CD4-positive, alpha-beta T cell treated with Interleukin-1 beta for 1 hour (primary cell): ENCODE data around the gene GOLGA6D.
"Not testable (repeated sequence)": the region's sequence is repeated elsewhere in the genome, so short reads cannot be mapped to it uniquely, and the experiment has no call there.

Experiments
- DNase-seq, 2 donors: peaks; one replicate each; pipeline ENCODE4 v3.0.0-alpha.2; 2020 to 2022

GOLGA6D gene, protein sequence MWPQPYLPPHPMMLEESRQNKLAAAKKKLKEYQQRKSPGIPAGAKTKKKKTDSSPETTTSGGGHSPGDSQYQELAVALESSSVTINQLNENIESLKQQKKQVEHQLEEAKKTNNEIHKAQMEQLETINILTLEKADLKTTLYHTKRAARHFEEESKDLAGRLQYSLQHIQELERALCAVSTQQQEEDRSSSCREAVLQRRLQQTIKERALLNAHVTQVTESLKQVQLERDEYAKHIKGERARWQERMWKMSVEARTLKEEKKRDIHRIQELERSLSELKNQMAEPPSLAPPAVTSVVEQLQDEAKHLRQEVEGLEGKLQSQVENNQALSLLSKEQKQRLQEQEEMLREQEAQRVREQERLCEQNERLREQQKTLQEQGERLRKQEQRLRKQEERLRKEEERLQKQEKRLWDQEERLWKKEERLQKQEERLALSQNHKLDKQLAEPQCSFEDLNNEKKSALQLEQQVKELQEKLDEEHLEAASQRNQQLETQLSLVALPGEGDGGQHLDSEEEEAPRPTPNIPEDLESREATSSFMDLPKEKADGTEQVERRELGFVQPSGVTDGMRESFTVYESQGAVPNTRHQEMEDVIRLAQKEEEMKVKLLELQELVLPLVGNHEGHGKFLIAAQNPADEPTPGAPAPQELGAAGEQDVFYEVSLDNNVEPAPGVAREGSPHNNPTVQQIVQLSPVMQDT

DNA sequence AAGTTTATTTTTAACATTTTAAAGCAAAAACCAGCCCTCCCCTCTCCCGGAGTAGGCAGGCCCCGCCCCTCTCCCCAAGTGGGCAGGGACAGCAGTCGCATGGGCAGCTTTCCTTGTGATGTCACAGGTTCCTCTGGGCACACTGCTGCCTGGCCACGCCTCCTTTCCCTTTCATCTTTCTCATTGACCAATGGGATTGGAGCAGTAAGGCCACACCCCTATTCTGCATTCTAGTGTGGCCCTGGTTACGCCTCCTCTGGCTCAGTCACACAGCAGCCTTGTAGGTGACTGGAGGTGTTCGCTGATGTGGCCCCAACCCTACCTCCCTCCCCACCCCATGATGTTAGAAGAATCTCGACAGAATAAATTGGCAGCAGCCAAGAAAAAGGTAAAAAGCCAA, at the start of gene GOLGA6D:
Gene GOLGA6D (plus strand): TSS at position 264 of the 400 bp plus-strand sequence. CDS start 41 bp downstream, at position 305.
- not testable (repeated sequence) for DNase-seq

DNA sequence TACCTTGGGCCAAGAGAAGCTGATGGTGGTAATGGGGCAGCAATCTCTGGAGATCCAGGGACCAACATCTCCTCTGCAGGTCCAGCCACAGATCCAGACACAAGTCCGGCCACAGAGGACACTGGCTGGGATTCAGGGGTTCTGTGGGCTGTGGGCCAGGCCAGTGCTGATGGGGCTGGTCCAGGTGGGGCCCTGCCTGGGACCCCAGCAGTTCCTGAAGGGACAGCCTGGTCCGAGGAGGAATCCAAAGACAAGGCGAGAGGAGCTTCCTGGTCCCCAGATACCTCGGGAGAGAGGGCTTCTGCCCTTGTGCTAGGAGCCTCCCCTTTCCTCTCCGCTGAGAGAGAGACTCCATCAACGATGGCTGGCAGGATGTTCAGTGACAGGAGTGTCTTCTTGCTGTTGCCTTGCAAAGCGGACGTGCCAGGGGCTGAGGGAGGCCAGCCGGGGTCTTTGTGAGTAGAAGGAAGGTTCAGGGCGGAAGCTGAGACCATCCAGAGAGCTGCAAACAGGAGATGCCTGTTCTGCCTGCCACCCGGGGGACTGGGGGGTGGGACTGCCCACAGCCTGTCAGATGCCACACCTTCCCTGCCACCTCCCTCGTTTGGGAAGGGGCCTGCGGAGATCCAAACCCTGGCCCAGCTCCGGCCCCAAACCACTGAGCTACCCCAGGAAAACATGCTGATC, 49.0 kb upstream of the GOLGA6D start:
- DNase-seq, result no peak

DNA sequence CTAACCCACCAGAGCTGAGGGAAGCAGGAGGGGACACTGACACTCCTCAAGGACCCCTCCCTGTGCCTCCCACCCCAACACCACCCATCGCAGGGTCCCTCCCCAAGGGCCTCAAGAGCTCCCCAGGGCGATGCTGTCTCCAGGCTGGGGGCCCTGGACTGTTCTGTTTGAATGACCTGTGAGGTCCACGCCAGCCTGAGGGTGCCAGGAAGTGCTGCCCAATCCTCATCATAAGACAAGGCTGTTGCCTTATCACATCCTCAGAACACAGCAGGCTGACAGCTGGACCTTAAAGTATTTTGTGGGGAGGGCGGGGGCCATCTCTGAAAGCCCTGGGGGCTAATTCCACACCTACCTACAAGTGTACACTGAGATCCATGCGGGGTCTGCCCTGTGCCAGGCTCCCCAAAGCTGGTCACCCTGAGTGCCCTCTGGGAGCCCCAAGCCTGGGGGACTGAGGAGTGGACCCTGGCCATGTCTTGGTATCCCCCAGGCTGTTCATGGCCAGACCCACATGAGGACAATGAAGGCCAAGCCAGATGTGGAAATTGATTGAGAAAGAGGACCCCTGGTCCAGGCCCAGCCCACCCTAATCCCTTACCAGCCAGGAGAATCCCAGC, 48.3 kb upstream of the GOLGA6D start:
- DNase-seq, result no peak

DNA sequence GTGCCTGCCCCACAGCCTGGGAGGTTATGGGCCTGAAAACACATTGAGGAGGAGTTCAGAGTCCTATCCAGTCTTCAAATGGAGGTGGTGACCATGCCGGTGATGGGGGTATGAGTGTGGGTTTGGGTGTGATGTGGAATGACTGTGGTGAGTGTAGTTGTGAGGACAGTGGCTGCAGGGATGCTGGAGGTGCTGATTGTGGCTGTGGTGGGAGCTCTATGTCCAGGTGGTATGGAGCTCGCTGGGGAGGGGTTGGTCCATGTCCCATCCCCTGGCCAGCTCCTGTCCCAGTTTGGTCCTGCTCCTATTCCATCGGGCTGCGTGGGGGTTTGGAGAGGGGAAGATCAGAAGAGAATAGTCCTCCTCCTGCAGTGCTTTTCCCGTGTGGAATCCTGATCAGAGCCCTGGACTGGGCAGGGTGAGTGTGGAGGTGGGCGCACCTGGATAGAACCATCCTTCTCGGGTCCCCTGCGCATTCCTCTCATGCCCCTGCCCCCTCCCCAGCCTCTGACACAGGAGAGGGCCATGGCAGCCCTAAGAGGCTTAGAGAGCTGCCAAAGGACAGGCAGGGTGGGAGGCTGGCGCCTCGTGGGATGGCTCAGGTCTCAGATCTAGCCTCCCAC, 47.5 kb upstream of the GOLGA6D start:
- DNase-seq, result no peak

DNA sequence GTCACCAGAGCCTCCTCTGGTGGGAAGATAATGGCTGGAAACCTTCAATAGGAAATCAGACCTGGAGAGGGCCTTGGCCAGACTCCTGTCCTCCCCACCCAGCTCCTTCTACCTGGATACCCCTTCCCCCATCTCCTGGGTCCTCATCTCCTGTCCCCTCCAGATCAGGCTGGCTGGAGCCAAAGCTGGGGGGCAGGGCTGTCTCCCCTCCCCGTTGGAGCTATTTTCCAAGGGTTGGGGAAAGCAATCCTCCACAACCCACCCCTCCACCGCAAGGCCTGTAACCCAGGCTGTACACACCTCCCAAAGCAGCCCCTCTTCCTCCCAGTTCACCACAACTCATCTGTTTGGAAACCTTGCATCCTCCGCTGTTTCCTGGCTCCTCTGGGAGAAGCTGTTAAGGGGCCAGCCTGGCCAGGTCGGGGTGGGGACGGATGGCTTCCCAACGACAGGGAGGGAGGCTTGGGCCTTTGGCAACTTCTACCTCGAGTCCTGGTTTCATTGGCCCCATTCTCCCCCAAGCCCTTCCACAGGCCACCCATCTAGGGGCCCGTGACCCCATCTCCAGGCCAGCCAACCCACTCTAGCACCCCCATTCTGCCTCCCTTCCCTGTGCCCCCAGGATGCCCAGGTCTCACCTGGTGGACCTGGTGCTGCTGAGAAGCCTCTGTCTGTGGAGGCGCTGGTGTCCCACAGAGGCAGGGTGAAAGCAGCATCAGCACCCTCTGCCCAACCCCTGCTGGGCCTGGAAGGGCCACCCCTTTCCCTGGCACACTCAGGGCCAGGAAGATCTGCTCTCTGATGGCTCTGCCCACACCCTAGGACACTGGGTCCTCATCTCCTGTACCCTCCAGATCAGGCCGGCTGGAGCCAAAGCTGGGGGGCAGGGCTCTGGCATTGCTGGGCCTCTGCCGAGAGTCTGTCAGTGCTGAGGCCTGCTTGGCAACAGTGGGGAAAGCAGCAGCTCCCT, 46.6 kb upstream of the GOLGA6D start:
- DNase-seq, result no peak

DNA sequence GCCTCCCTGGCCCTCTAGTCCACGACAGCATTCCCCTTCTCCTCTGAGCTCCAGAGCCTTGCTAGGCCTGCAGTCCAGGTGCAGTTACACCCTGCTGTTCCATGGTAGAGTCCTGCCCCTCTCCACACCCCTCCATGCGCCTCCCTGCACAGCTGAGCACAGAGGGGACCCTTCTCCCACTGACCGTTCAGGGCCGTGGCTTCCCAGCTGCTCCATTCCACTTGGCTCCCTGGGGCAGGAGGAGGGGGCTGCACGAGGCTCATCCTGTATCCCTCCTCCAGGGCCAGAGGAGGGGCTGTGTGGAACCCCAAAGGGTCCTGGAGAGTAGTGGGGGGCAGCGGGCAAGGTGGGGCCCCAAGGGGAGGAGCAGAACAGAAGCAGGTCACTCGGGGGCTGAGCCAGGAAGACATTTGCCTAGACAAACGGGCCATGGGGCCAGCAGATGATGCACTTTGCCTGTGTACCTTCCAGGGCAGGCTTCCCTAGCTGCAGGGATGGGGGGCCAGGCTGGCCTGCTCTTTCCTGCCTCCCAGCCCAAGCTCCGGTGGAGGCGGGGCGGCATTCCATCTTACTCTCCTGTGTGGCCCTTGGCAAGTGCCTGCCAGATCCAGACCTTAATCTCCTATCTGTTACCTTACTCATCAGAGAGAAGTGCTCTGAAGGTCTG, 45.2 kb upstream of the GOLGA6D start:
- no peak for DNase-seq

DNA sequence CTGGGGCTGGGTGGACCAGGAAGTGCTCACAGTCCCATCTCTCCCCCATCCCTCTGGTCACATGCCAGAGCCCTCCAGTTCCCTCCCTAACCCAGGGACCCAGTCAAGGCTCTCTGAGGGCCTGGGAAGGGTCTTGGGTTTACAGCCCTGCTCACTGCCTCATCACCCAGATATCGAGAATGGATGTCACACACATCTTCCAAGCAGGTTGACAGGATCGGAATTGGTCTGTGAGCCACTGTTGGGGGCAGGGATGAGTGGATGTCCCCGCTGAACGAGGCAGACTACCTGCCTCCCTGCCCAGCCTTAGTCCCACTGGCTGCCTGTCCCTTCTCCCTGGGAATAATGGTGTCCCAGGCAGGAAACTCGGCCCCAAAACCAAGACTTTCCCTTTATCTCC, 44.5 kb upstream of the GOLGA6D start:
- no peak for DNase-seq

DNA sequence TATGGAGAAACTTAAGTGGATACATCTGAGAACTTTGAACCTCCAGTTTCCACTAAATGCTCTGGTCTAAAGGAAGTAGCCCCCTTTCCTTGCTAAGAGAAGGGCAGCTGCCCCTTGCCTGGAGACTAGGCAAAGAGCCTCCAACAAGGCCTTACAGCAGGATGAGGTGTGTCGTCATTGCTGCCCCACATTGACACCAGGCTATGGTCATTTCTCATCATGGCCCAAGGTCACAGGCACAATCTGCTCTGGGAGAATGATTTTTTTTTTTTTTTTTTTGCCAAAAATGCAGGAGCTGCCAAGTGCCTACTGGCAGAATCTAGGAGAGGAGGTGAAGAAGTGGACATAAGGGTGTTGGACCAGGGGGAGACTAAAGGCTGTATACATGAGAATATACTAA, 36.9 kb upstream of the GOLGA6D start:
- not testable (repeated sequence) for DNase-seq

DNA sequence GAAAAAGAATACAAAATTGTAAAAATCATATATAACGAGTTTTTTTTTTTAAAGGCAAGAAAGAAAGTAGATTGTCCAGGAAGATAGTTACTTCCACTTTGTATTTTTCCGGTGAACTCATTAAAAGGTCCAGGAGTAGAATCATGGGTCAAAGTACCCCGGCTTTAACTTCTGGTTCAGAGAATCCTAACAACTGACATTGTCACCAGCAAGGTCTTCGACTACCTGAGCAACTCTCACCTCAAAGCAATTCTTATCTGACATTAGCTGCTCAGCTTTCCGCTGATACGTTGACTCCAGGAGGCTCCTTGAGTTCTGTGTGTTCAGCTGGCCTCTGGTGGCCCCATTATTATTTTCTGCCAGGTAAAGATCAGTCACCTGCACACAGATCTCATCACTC, 33.6 kb upstream of the GOLGA6D start:
- DNase-seq, result not testable (repeated sequence)

DNA sequence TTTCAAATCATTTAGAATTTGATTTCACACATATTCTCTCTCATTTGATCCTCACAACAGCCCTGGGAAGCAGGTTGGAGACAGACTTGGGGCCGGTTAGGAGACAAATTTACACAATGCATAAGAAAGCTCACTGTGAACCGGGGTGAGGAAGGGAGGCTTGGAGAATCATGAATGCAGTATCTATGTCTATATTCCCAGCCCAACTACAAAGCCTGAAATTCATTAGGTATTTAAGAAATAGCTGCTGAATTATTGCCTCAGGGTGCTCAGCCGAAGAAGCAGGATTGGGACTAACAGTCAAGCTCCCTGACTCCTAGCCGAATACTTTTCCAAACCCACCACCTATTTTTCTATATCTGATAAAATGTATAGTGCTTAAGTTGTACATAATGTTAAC, 32.9 kb upstream of the GOLGA6D start:
- DNase-seq, result no peak

DNA sequence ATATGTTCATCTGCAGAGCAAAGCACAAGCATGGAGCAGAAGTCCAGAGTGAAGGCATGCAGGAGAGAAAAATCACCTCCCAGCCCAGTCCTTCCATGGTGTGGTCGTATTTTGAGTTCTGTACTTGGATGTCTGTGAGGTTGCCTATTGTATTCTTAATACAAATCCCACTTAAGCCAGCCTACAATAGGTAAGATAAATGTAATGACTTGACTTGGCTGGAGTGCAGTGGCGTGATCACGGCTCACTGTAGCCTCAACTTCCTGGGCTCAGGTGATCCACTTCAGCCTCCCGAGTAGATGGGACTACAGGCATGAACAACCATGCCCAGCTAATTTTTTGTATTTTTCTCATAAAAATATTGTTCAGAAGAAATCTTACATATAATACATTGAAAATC, 31.3 kb upstream of the GOLGA6D start:
- not testable (repeated sequence) for DNase-seq

DNA sequence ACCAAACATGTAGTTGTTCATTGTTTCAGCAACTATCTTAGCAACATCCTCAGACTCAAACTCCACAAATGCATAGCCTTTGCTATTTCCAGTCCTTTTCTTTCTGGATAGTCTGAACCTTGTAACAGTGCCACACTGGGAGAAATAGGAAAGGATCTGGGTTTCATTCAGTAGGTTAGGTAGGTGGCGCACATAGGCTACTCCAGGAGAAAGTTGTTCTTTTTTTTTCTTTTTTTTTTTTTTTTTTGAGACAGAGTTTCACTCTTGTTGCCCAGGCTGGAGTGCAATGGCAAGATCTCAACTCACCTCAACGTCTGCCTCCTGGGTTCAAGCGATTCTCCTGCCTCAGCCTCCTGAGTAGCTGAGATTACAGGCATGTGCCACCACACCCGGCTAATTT, 30.4 kb upstream of the GOLGA6D start:
- DNase-seq, result not testable (repeated sequence)

DNA sequence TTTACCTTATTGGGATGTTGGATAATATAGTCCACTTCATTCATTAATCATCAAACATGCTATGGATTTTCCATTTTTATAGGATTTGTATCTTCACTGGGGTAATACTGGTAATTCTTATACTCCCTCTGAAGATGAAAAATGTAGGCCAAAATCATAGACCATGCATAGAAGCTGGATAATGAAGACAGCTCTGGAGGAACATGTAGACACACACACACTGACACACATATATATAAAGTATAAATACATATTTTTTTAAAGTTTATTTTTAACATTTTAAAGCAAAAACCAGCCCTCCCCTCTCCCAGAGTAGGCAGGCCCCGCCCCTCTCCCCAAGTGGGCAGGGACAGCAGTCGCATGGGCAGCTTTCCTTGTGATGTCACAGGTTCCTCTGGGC, 24.6 kb upstream of the GOLGA6D start, which contains the start of gene GOLGA6C:
Gene GOLGA6C (plus strand): TSS at position 301 of the 400 bp plus-strand sequence. CDS start 265 bp downstream, outside the sequence.
- not testable (repeated sequence) for DNase-seq

DNA sequence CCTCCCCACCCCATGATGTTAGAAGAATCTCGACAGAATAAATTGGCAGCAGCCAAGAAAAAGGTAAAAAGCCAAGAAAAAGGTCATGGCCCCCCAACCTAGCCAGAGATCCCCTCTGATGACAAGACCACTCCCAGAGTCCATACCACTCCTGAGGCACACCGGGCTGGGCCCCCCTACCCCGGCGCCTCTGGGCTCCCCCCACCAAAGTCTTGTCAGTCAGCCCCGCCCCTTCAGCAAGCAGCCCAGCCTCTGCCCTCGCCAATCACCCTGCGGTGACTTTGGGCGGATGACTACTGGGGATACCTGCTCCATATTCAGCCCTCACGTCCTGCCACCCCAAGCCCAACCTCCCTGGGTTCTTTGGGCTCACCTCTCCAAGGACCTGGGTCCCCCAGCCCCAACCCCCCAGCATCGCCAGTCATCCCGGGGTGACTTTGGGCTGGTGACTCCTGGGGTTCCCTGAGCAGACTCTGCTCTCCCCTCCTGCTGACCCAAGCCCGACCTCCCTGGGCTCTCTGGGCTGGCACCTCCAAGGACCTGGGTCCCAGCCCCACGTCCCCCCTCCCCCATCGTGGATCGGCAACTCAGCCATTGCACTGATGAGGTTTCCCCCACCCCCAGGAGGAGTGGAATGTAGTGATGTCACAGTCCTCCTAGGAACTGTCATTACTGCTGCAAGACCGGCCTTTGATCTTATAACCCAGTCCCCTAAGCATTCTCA, 23.9 kb upstream of the GOLGA6D start:
- DNase-seq, result not testable (repeated sequence)

DNA sequence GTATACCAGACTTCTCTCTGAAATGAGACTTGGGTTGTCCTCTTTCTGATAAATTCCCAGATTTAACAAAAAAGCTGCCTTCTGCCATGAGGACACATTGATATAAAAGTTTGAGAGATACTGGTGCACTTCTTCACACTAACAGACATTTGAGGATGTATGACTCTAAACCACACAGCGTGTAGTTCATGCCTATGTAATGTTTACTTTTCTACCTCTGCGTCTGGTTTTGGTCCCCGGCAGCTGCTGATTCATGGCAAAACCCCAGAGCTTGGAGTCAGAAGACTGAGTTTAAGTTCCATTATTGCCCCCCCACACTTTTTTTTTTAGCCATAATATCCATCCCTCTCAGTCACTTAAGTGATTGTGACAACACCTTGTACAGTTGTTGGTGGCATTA, 22.8 kb upstream of the GOLGA6D start:
- DNase-seq, result not testable (repeated sequence)

DNA sequence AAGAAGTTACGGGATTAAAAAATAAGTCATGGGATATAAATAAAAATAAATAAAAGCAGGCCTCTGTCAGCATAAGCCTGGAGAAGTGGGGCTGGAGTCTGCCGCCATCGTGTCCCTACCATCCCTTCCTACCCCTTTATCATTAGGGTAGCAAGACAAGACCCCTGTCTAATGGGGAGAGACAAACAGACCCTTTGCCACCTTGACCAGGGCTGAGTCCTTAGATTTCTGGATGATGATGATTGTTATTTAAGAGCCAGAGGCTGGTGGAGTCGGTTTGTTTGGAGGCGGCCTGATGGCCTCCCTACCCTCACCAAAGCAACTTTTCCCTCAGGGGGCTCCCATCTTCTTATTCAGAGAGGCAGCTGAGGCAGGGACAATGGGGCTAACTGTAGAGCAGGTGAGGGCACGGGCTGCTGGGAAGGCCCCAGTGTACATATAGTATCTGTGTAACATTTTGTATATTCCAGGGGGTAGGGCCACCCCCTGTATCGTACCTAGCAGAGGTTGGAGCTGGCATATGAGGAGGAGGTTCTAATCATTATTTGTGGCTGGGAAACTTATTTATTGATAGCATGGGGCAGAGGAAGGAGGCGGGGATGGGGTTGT, 8.8 kb upstream of the GOLGA6D start:
- DNase-seq, result not testable (repeated sequence)

DNA sequence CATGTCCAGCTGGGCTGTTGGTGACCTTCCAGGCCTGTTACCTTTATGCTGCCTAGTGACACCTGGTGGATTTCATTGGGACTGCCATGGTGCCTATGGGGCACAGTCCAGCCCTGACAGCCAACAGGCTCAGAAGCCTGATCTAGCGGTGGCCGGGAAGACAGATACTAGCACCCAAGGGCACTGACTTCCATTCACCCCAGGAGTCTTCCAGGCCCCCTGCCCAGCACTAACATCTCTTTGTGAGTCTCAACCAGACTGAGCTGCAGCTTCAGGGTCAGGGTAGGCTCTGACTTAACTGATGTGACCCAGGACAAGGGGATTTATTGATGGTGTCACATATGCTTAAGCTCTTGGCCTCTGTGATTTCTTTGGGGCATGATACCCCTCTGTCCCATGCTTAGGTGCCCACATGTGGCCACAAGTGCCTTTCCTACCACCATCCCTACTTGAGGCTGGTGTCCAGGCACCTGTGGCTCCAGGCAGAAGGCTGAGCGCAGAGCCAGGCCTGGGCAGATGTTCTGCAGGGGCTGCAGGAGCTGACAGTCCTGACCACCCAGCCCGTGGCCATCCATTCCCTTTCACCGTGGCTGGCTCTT, 8.0 kb upstream of the GOLGA6D start:
- DNase-seq, result peak; percentile 56 to 64

DNA sequence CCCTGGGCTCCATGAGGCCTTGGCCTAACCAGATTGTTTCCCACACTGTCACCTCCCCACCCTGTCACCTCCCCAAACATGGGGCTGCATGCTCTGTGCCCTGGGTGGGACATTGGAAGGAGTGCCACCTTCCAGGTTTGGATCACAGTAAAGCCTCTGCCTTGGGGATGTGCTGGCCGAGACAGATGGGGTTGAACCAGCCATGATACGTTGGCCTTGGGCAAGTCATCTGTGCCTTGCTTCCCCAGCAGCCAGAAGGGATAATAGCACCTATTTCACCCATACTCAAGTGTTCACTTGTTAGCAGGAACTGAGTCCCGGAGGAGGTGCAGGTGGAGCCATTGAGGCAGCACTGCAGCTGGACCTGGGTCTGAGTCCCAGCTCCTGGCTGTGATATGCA, 7.0 kb upstream of the GOLGA6D start:
- DNase-seq, result not testable (repeated sequence)

DNA sequence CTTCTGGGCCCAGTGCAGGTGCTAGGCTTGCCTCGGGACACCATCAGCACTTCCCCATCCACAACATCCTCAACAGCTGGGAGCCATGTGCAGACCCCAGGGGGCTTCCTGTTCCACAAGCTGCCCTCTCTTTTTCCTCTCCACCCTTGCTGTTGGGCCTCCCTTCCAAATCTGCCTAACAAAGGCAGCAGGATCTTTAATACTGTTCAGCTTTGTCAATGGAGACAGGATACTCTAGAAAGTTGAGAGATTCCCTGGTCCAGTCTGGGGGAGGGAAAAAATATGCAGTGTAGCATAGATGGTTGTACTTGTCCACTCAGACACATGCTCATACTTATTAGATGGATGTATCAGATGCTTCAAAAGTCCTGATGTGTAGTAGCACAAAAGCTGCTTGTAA, 4.1 kb upstream of the GOLGA6D start:
- DNase-seq, result not testable (repeated sequence)
